ENCODE results near the gene ONECUT2.

DNA sequence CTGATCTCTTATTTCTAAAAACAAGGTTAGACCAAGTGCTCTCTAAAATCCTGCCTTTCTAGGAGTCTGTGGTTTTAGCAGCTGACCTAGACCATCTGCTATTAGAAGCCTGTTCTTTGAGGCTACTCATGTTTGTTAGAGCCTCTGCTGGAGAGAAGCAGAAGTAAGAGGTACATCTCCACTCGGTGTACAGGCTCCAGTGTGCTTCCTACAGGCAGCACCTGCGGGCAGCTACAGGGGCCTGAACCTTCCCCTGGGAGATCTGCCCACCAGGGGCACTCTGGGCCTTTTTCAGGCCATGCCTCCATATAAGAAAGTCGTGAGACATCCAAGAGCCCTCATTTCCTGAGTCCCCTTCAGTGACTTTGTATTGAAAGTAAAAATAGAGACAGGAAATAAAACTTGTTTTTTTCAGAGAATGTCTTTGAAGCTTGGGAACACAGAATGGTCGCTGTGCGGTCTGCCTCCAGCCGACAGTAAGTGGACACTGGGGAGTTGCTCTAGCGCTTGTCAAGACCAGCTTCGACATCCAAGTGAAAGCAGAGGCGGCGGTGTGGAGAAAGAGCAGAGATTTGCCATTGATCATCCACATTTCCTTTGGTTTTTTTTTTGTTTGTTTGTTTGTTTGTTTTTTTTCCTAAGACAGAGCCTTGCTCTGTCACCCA, 31.7 kb downstream of the ONECUT2 start:
- TF ChIP-seq CTCF (IDR thresholded peaks at IDR 0.05; ENCODE audit: insufficient read depth, low read length, poor library complexity, severe bottlenecking) (no peak), EZH2phosphoT487 (conservative IDR thresholded peaks at IDR 0.05; ENCODE audit: low read length) (no peak)

Measured in SU-DHL-6 (cell line).